HG03571 (cell line): Measurements from ENCODE around the gene SIGLEC15.
A peak's percentile ranks its signal among the peaks of the same experiment; 100 is the strongest.
"Not testable (repeated sequence)": the region's sequence is repeated elsewhere in the genome, so short reads cannot be mapped to it uniquely, and the experiment has no call there.

ENCODE experiments used
- ATAC-seq: cut with Tn5 transposase; IDR thresholded peaks from one replicate; pipeline ENCODE4 v1.9.1; 2021; ENCODE audit not compliant: unreplicated experiment

SIGLEC15 gene

DNA sequence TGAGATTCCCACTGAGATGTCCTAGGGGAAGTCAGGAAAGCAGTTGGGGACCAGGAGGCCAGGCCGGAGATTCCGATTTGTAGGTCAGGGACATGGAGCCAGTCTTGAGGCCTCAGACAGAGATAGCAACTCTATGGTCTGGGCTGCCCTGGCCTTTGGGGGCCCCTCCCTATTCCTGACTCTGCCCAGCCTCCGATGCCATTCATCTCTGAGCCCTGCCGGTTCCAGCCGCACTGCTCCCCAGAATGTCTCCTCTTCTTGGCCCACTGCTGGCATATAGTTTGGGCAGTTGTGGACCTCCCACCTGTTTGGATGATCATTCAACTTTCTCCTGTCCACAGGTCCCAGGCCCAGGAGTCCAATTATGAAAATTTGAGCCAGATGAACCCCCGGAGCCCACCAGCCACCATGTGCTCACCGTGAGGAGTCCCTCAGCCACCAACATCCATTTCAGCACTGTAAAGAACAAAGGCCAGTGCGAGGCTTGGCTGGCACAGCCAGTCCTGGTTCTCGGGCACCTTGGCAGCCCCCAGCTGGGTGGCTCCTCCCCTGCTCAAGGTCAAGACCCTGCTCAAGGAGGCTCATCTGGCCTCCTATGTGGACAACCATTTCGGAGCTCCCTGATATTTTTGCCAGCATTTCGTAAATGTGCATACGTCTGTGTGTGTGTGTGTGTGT is 16.4 kb downstream of the SIGLEC15 start:
- ATAC-seq: no peak

DNA sequence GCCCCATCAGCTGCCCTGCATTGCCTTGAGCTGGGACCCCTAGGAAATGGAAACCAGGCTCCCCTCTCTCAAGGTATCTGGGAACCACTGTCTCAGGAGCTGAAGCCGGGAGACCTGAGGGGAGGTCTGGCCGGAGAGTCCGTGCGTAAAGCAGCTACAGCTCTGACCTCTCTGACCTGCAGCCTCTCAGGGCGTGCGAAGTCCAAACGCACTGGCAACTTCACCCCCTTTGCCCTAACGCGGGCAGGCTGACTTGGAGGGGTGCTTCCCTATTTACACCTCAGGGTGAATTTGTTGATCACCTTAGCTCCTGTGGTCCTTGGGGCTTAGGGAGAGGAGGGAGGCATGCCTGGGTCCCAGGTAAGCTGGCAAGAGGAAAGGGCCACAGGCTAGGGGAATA is 17.5 kb downstream of the SIGLEC15 start:
- ATAC-seq: no peak

DNA sequence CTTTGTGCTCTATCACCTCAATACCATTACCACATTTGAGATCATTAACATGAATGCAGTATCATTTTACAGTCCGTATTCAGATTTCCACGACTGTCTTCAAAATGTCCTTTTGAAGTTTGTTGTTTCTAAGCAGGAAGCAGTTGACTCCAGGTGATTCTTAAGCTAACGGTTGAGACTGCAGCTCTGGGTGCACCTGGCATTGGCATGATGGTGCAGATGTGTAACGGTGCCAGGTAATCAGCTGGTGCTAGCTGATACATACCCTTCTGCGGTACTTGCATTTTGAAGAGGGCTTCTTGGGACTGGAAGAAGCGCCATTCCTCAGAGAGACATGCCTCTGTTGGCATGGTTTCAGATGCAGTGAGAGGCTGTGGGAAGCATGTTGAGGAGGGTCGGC is 19.5 kb downstream of the SIGLEC15 start:
- ATAC-seq: no peak

DNA sequence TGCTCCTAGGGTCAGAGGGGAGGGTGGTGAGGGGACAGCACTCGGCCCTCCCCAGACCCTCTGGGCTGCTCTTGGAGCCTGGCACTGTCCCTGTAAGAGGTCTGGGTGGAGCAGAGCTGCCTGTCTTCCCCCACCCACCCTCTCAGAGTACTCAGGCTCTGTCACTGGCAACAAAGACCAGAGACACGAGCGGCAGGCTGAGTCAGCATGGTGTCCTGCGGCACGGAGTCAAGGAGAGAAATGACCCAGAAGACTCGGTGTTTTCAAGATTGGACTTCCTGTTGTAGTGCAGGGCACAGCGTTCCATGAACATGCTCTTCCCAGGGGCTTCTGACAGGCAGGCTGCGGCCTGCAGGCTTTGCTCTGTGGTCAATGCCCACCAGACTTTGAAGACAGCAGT is 19.9 kb downstream of the SIGLEC15 start:
- no peak for ATAC-seq

DNA sequence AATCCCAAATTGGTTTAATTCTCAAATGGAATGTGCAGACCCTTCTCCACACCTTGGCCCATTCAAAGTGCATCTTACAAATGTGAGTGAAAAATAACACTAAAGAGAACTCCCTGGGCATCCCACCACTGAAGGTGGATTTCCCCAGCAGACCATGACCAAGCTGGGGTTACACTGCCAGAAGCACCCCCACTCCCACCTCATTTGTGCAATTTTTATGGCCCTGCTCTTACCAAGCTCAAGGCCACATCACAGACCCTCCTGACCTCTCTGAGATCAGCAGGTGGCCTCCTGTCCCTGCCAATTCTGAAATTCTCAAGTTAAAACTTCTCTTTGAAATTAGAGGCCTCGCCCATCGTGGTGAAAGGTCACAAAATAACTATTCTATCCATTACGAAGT is 21.6 kb downstream of the SIGLEC15 start:
- no peak for ATAC-seq

DNA sequence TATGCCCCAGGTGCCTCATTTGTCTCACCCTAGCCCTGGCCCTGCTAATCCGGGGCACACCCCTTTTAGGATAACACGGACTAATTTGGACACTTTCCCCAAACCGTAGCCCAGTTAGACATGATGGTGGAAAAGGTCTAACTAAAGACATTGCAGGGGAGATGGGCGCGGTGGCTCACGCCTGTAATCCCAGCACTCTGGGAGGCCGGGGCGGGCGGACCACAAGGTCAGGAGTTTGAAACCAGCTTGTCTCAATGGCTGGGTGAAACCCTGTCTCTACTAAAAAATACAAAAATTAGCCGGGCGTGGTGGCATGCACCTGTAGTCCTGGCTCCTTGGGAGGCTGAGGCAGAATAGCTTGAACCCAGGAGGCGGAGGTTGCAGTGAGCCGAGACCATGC is 23.2 kb downstream of the SIGLEC15 start:
- ATAC-seq: not testable (repeated sequence)

DNA sequence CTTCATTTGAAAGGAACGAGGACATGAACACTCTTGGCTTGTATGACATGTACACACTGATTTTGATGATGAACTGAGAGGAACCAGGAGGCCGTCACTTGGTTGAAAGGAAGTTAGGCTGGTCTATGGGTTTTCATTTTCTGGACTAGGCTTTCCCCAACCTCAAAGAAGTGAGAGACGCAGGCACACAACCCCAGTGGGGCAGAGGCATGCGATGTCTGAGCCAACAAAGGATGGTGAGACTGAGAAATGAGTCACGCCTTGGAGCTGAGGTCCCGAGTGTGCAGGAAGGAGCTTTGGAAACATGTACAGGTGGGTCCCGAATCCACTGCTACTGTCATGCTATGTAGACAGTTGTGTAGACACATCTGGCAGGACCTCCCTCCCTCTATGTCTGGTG is 24.1 kb downstream of the SIGLEC15 start:
- ATAC-seq: no peak

DNA sequence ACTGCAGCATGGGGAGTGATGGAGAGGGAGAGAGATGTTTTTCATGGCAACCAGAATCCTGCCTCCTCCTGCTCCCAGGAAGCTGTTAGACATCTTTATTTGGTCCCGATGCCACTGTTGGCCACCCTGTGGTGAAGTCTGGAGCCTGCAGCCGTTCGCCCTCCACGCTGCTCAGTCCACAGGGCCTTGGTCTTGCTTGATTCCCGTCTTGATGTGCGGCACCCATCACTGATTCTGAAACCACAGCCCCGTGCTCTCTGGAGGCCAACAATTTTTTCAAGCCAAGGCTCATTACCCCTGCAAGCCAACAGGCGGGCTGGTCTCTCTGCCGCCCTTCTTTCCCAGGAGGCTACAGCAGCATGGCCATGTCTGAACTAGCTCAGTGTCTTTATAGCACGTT is 24.5 kb downstream of the SIGLEC15 start:
- peak; percentile 42 for ATAC-seq

DNA sequence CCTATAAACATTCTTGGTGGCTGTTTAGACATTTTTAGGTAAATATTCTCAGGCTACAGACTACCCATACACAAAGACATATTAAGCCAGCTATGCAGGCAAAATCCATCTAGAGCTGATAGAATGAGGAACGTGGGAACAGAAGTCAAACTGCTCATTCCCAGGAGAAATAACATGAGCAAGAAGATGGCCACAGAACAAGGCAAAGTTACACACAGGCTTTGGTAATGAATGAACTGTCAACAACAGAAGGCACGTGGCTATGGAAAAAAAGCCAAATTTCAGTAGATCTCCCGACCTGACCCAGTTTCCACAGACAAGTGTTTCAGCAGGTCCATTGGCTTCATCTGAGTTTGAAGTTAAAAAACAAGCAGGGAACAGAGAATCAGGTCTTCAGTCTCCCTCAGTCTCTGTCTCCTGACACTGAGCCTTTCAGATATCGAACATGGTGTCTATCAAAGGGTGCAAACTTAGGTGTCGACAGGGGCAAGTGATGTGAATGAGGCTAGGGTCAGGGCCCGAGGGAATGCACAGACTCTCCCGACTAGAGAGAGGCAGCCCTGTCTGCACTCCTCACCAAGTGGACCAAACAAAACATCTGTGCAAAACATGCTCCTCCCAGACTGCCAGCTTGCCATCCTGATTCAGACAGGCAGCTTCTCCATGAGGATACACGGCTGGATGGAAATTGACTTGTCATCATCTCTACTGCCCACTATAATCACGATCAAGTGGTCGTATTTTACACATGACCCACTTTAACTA is 25.9 kb downstream of the SIGLEC15 start:
- no peak for ATAC-seq

DNA sequence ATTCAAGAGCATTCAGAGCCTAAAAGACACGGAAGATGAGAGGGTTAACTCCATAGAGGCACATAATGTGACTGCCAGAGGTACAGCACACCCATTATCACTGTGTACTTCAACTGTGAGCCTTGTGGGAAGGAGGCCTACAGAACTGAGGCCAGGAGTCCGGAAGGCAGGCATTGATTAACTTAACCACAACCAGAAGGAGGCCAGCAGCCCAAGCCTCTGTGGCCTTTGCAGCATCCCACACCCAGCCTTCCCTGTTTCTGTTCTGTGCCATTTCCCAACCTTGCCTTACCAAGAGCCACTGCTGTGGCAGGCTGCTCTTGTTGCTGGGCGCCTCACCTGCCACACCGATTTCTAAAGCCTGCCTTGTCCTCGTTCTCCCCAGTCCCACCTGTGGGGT is 27.2 kb downstream of the SIGLEC15 start:
- ATAC-seq: no peak

DNA sequence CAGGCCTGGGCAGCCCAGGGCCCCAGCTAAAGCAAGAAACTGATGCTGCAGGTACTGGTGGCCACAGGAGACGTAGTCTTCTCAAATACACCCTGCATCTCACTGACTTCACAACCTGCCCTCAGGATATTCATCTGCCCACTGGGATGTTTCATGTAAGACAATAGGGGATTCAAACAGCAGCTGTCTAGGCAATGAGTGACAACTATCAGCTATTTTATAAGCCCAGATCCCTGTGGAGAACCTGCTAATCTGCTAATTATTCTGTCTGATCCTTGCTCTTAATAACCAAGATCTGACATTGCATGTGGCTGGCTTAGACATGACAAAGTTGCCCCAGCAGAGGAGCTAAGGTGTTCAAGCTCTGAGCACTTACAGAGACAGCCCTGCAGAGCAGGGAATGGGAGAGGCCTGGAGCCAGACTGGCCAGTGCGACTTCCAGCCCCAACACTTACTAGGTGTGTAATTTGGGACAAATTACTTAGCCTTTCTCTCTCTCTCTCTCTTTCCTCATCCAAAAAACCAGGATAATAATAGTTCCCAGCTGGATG is 28.6 kb downstream of the SIGLEC15 start:
- ATAC-seq: no peak

DNA sequence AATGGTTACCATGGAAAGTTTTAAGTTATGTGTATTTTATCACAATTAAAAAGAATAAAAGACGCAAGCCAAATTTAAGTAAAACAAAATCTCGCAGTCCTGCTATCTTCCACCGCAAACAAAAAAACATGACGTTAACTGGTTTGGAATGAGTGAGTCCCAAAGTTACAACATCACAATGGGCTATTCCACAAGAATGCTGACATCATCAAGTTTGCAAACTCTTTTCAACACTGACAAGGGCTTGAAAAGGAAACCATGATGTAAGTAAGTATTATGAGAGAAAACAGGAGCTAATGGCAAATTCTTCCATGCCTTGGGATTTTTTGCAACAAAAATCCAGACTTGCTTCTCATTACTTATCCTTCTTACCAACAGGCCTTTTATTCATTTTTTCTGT is 31.1 kb downstream of the SIGLEC15 start:
- no peak for ATAC-seq

DNA sequence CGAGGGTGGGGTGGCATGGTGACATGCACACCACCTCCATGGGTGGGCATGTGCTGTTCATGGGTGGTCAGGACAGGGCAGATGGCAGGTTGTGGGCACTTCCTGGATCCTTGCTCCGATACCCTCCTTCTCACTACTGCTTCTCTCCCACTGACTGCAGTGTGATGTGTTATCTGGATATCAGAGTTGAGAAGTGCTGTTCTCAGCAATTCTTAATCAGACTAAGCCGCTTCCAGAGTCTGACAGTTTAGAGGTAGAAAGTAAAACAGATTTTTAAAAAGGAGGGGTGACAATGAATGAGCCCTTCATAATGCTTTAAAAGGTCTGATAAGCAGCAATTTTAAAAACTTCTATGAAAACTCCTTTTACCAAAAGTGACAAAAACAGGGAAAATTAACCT is 33.9 kb downstream of the SIGLEC15 start:
- ATAC-seq: no peak

DNA sequence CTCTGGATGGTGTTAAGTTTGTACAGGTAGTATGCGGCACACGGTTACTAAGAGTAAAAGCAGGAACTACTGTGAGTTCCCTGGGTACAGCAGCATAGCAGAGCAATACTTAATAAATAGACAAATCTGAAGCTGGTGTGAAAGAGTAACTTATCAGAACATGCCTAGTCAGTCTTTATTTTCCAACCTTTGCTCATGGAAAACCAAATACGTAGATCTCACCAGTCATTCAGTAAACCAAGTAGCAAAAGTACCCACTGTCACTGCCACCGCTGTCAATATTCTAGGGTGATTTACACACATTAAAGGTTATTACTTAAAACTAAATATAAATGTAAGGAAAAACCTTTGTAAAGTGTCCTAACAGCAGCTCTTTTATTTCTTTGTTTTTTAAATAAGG is 35.0 kb downstream of the SIGLEC15 start:
- no peak for ATAC-seq

DNA sequence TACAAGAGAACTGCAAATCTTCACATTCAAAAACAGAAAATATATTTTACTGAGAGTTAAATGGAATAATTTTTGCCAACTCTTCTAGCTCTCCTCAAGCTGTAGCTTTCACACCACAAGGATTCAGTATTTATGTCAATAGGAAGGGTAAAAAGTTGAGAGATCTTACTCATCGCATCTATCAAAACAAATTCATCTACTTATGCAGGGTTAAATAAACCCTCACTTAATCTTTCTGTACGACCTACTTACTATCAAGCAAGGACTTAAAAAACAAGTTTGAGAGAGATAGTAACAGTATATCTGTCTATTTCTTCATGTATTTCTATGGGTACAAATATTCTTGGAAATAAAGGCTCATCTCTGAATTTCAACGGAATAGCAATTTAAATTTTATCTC is 35.5 kb downstream of the SIGLEC15 start:
- ATAC-seq: no peak

DNA sequence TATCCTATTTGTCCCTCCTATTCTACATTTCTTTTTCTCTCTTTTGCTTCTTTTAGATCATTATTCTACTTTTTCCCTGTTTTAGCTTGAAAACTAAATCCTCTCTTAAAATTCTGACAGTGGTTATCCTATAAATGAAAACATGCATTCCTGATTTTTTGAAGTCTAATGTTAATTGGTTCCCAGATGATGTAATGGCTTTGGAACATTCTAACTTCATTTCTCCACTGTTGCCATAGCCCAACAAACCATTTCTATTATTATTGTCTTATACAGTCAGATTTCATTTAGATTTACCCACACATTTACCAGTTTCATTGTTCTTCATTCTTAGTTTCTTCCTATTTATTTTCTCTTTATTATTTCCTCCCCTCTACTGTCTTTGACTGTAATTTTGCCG is 36.5 kb downstream of the SIGLEC15 start:
- ATAC-seq: no peak

DNA sequence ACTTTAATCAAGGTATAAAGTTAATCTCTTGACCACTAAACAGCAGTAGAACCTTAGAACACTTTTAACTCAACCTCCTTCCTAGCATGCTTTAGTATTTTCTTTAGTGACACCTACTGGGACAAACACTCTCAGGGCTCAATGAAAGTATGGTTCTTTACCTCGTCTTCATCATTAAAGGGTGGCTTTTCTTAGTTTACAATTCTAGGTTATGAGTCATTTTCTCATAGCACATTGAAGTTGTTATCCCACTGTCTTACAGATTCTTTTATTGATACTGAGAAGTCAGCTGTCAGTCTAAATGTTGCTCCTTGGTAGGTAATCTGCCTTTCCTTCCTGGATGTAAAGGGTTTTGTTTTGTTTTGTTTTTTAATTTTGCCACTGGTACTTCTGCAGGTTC is 38.0 kb downstream of the SIGLEC15 start:
- no peak for ATAC-seq

DNA sequence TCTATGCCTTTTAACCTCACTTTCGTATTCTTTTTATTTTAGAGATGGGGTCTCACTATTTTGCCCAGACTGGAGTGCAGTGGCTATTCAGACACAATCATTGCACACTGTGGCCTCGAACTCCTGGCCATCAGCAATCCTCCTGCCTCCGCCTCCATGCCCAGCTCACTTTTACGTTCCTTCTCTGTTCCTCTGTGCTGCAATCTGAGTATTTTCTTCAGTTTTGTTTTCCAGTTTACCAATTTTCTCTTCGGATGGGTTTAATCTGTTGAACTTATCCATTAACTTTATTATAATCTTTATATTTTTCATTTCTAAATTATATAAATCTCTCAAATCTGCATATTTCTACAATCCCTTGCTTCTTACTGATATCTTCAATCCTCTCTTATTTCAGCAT is 38.6 kb downstream of the SIGLEC15 start:
- ATAC-seq: no peak

DNA sequence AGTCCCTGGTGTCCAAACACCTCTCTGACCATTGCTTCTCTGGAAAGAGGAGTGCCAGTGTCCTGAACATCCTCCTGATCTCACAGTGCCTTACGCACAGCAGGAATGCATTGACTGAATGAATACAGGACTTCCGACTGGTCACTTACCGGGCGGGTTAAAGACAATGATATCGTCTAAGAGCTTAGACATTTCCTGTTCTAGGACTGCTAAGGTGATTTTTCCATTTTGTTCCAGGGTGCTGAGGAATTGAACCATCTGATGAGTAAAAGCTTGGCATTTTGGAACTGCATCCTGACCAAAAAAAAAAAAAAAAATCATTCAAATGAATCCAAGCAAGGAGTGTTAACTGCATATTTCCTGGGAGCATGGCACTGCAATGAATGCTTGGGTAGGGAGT is 40.0 kb downstream of the SIGLEC15 start:
- ATAC-seq: no peak

DNA sequence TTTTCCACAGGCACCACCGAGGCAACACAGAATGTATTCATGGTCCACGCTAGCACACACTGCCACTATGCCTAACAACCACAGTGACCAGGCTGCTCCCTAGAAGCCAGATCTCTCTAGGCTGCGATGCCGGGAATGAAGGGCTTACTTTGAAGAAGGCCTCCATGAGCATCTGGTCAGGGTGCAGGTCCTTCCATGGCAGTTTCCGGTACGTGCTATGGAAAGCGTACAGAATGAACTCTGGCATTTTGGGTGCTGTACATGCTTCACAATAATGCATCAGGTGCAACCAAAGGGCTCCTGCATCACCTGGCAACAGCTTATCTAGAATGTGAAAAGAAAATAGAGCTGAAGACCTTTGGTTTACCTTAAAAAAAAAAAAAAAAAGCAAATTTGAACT is 44.9 kb downstream of the SIGLEC15 start:
- ATAC-seq: no peak

DNA sequence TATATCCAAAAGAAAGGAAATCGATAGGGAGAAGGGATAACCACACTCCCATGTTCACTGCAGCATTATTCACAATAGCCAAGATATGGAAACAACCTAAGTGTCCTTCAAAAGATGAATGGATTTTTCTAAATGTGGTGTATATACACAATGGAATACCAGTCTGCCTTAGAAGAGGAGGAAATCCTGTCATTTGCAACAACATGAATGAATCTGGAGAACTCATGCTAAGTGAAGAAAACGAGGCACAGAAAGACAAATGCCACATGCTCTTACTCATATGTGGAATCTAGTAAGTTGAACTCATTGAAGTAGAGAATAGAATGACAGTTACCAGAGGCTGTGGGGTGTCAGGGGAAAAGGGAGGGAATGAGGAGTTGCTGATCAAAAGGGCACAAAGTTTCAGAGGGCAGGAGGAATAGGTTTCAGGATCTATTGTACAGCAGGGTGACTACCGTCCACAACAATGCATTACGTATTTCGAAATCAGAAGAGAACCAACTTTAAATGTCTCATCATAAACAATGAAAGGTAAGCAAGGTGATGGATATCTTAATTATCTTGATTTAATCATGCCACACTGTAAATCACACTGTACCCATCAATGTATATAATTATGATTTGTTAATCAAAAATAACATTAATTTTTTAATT is 46.1 kb downstream of the SIGLEC15 start:
- ATAC-seq: no peak
